OCI-LY1 (cell line): ENCODE results near the gene MAX.

ENCODE experiments used
- H2AFZ ChIP-seq: fragments of 200-600 bp; sonication (generic), shearing (Covaris generic); 2 replicates; pipeline ENCODE4 v1.6.0; 2014; ENCODE audit warnings: antibody characterized with exemption, mild to moderate bottlenecking, low read length
- H3F3A ChIP-seq: fragments of 200-600 bp; sonication (generic), shearing (Covaris generic); 2 replicates; pipeline ENCODE4 v1.6.0; 2014; ENCODE audit warnings: mild to moderate bottlenecking, antibody characterized with exemption, low read length, moderate library complexity; ENCODE audit not compliant: insufficient read depth
- H3K27ac ChIP-seq: fragments of 200-600 bp; sonication (generic); 2 replicates; pipeline ENCODE4 v1.5.1; 2014; ENCODE audit warnings: low read length, mixed run types, mild to moderate bottlenecking, low read depth; ENCODE audit not compliant: poor library complexity, severe bottlenecking
- H3K27me3 ChIP-seq: fragments of 200-600 bp; sonication (generic); 2 replicates; pipeline ENCODE4 v1.6.0; 2014; ENCODE audit warnings: antibody characterized with exemption, mild to moderate bottlenecking, low read length, moderate library complexity; ENCODE audit not compliant: insufficient read depth
- H3K36me3 ChIP-seq: fragments of 200-600 bp; sonication (generic); 2 replicates; pipeline ENCODE4 v1.6.1; 2014; ENCODE audit warnings: mild to moderate bottlenecking, antibody characterized with exemption, low read length, moderate library complexity, mixed read lengths; ENCODE audit not compliant: insufficient read depth
- H3K4me1 ChIP-seq: fragments of 200-600 bp; sonication (generic); 2 replicates; pipeline ENCODE4 v1.5.1; 2014; ENCODE audit warnings: mild to moderate bottlenecking, low read length, moderate library complexity; ENCODE audit not compliant: insufficient read depth, severe bottlenecking
- H3K4me2 ChIP-seq: fragments of 200-600 bp; sonication (generic), shearing (Covaris generic); 2 replicates; pipeline ENCODE4 v1.6.1; 2014; ENCODE audit warnings: low read length
- H3K4me3 ChIP-seq: fragments of 200-600 bp; sonication (generic); 2 replicates; pipeline ENCODE4 v1.5.1; 2014; ENCODE audit warnings: low read length, low read depth, mild to moderate bottlenecking, mixed read lengths; ENCODE audit not compliant: poor library complexity, severe bottlenecking
- H3K79me2 ChIP-seq: fragments of 200-600 bp; shearing (Covaris generic); 2 replicates; pipeline ENCODE4 v1.6.1; 2016; ENCODE audit warnings: mixed run types, low read length, mixed read lengths; ENCODE audit not compliant: insufficient read depth
- H3K9ac ChIP-seq: fragments of 200-600 bp; sonication (generic), shearing (Covaris generic); 2 replicates; pipeline ENCODE4 v1.6.1; 2014; ENCODE audit warnings: mild to moderate bottlenecking, low read length, mixed read lengths
- H3K9me2 ChIP-seq: fragments of 200-600 bp; sonication (generic), shearing (Covaris generic); 2 replicates; pipeline ENCODE4 v1.6.1; 2014; ENCODE audit warnings: low read depth, mild to moderate bottlenecking, low read length, mixed read lengths
- H3K9me3 ChIP-seq: fragments of 200-600 bp; shearing (Covaris generic); 2 replicates; pipeline ENCODE4 v1.6.1; 2014; ENCODE audit warnings: low read length, mixed read lengths
- H4K20me1 ChIP-seq: fragments of 200-600 bp; sonication (generic), shearing (Covaris generic); 2 replicates; pipeline ENCODE4 v1.6.0; 2016; ENCODE audit warnings: mild to moderate bottlenecking, low read length; ENCODE audit not compliant: insufficient read depth
- EZH2 ChIP-seq: fragments of 200-600 bp; sonication (generic), shearing (Covaris generic); IDR thresholded peaks from 2 replicates; pipeline ENCODE4 v1.8.0; 2017; ENCODE audit warnings: borderline replicate concordance, mixed run types, mild to moderate bottlenecking, antibody characterized with exemption, low read length, moderate library complexity, mixed read lengths
- TF ChIP-seq, protein P1 (sequence below): fragments of 200-600 bp; sonication (generic), shearing (Covaris generic); IDR thresholded peaks from 2 replicates; pipeline ENCODE4 v1.5.1; 2017; ENCODE audit warnings: mild to moderate bottlenecking, antibody characterized with exemption, low read length, moderate library complexity, mixed read lengths

The MAX gene

DNA sequence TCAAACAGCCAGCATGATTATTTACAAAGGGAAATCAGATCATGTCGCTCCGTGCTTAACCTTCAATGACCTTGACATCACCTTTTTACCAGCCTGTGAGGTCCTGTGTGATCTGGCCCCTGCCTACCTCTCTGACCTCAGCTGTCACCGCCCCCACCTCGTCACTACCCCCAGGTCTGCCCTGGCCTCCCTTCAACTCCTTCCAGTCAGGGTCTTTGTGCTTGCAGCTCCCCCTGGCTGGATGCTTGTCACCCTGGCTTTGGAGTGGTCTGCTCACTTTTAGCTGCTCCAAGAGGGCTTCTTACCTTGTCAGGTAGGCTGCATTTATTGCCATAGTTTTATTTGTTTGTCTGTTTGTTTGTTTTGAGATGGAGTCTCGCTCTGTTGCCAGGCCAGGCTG, 8.2 kb upstream of the MAX start:
- H3K36me3 ChIP-seq, result no peaks in the 10 kb centered on the region
- no peak overlapping the region for H2AFZ ChIP-seq
- H3K4me2 ChIP-seq, result no peak overlapping the region
- H3K9me3 ChIP-seq, result no peaks in the 10 kb centered on the region
- no peaks in the 10 kb centered on the region for H4K20me1 ChIP-seq
- no peaks in the 10 kb centered on the region for H3K27me3 ChIP-seq
- no peak overlapping the region for H3K27ac ChIP-seq
- H3K4me3 ChIP-seq, result no peak overlapping the region
- H3K9ac ChIP-seq, result no peak overlapping the region
- H3F3A ChIP-seq, result no peaks in the 10 kb centered on the region
- H3K4me1 ChIP-seq, result peaks cover 19% of the 10 kb centered on the region
- H3K9me2 ChIP-seq, result no peaks in the 10 kb centered on the region
- TF ChIP-seq, protein P1, sequence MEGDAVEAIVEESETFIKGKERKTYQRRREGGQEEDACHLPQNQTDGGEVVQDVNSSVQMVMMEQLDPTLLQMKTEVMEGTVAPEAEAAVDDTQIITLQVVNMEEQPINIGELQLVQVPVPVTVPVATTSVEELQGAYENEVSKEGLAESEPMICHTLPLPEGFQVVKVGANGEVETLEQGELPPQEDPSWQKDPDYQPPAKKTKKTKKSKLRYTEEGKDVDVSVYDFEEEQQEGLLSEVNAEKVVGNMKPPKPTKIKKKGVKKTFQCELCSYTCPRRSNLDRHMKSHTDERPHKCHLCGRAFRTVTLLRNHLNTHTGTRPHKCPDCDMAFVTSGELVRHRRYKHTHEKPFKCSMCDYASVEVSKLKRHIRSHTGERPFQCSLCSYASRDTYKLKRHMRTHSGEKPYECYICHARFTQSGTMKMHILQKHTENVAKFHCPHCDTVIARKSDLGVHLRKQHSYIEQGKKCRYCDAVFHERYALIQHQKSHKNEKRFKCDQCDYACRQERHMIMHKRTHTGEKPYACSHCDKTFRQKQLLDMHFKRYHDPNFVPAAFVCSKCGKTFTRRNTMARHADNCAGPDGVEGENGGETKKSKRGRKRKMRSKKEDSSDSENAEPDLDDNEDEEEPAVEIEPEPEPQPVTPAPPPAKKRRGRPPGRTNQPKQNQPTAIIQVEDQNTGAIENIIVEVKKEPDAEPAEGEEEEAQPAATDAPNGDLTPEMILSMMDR, result no peak
- no peak for TF ChIP-seq EZH2
- no peaks in the 10 kb centered on the region for H3K79me2 ChIP-seq

GRCh38 chr14:65109357-65109756, 7.0 kb upstream of the MAX start:
- Histone ChIP-seq H3K27me3 (no peaks in the 10 kb centered on the region), H4K20me1 (no peaks in the 10 kb centered on the region), H3K9me2 (no peaks in the 10 kb centered on the region), H3K4me1 (peaks cover 19% of the 10 kb centered on the region), H3K9me3 (no peaks in the 10 kb centered on the region), H3F3A (no peaks in the 10 kb centered on the region), H3K4me3 (no peak overlapping the region), H3K9ac (no peak overlapping the region), H3K79me2 (no peaks in the 10 kb centered on the region), H3K27ac (no peak overlapping the region), H2AFZ (no peak overlapping the region), H3K36me3 (no peaks in the 10 kb centered on the region), H3K4me2 (no peak overlapping the region)
- TF ChIP-seq, protein P1, result no peak
- no peak for TF ChIP-seq EZH2

- Histone ChIP-seq H3K9ac (no peak overlapping the region), H3K79me2 (no peaks in the 10 kb centered on the region), H3F3A (no peaks in the 10 kb centered on the region), H4K20me1 (no peaks in the 10 kb centered on the region), H3K27me3 (no peaks in the 10 kb centered on the region), H3K9me2 (no peaks in the 10 kb centered on the region), H3K36me3 (no peaks in the 10 kb centered on the region), H3K4me3 (no peak overlapping the region), H3K4me1 (peaks cover 27% of the 10 kb centered on the region), H3K4me2 (no peak overlapping the region), H3K9me3 (no peaks in the 10 kb centered on the region), H2AFZ (no peak overlapping the region), H3K27ac (no peak overlapping the region)
- TF ChIP-seq, protein P1, result no peak
- TF ChIP-seq EZH2, result no peak
These were observed 4.9 kb upstream of the MAX start for GRCh38 chr14:65107200-65107599.
